HEK293 (cell line): ENCODE data around the gene LRRC43.

Experiments
- CTCF ChIA-PET: fragments of 350-600 bp; formaldehyde crosslinking; extraction: SDS; loops from one replicate; lab custom pipeline; 2021; ENCODE audit warnings: antibody characterized with exemption; lab: Yijun Ruan, JAX
- POLR2A ChIA-PET: fragments of 300-600 bp; formaldehyde crosslinking; extraction: SDS; loops from one replicate; lab custom pipeline; 2020; ENCODE audit warnings: antibody characterized with exemption, inconsistent platforms; lab: Yijun Ruan, JAX
- H3K27ac ChIP-seq: fragments of 200-500 bp; sonication (Bioruptor generic); 2 replicates; pipeline ENCODE4 v1.5.1; 2014; ENCODE audit warnings: low read depth, low read length, control low read depth, inconsistent platforms; ENCODE audit errors: extremely low read depth
- H3K36me3 ChIP-seq, 2 experiments: fragments of 200-500 bp in 1 of 2; sonication (Bioruptor generic) in 1 of 2; 1 replicate in 1 of 2; 2 replicates in 1 of 2; pipeline ENCODE4 v1.5.1; 2014 to 2017; ENCODE audit warnings: inconsistent platforms in 2 of 2, low read length in 2 of 2; ENCODE audit not compliant: control insufficient read depth in 2 of 2, insufficient read depth in 1 of 2
- H3K4me1 ChIP-seq: fragments of 200-500 bp; sonication (Bioruptor generic); 2 replicates; pipeline ENCODE4 v1.5.1; 2014; ENCODE audit warnings: mild to moderate bottlenecking, low read length, inconsistent platforms; ENCODE audit not compliant: control insufficient read depth, insufficient read depth
- H3K4me3 ChIP-seq: 2 replicates; pipeline ENCODE4 v1.5.1; 2011; ENCODE audit warnings: low read depth, mild to moderate bottlenecking, control low read depth, low read length, moderate library complexity
- H3K9me3 ChIP-seq: fragments of 200-500 bp; sonication (Bioruptor generic); 2 replicates; pipeline ENCODE4 v1.5.1; 2014; ENCODE audit warnings: low read depth, low read length, inconsistent platforms; ENCODE audit not compliant: control insufficient read depth, insufficient read depth
- FEZF1 ChIP-seq: fragments of 450-650 bp; formaldehyde crosslinking; IDR thresholded peaks from 2 replicates; pipeline ENCODE4 v1.5.1; 2016; ENCODE audit warnings: missing biosample characterization, missing genetic modification characterization
- GLIS2 ChIP-seq: fragments of 450-650 bp; formaldehyde crosslinking; IDR thresholded peaks from 2 replicates; pipeline ENCODE4 v1.5.1; 2016; ENCODE audit warnings: missing biosample characterization, missing genetic modification characterization
- HIC1 ChIP-seq: fragments of 450-650 bp; formaldehyde crosslinking; IDR thresholded peaks from 2 replicates; pipeline ENCODE4 v1.5.1; 2016; ENCODE audit warnings: missing biosample characterization, missing genetic modification characterization
- HOXA7 ChIP-seq: sonication (generic); formaldehyde crosslinking; IDR thresholded peaks from 2 replicates; pipeline ENCODE4 v1.8.1; 2022; ENCODE audit warnings: missing genetic modification reagents, borderline replicate concordance
- HOXD13 ChIP-seq: sonication (generic); formaldehyde crosslinking; IDR thresholded peaks from 2 replicates; pipeline ENCODE4 v1.8.0; 2022; ENCODE audit warnings: missing genetic modification reagents, borderline replicate concordance
- KLF17 ChIP-seq: fragments of 450-650 bp; formaldehyde crosslinking; IDR thresholded peaks from 2 replicates; pipeline ENCODE4 v1.5.1; 2016; ENCODE audit warnings: missing biosample characterization, missing genetic modification characterization
- KLF9 ChIP-seq: fragments of 450-650 bp; formaldehyde crosslinking; IDR thresholded peaks from 2 replicates; pipeline ENCODE4 v1.5.1; 2016; ENCODE audit warnings: missing biosample characterization, missing genetic modification characterization, low read depth
- MEIS1 ChIP-seq: sonication (generic); formaldehyde crosslinking; IDR thresholded peaks from 2 replicates; pipeline ENCODE4 v1.8.1; 2022; ENCODE audit warnings: missing genetic modification reagents, mild to moderate bottlenecking, borderline replicate concordance
- SP3 ChIP-seq: fragments of 450-650 bp; formaldehyde crosslinking; IDR thresholded peaks from 2 replicates; pipeline ENCODE4 v1.5.1; 2016; ENCODE audit warnings: missing biosample characterization, missing genetic modification characterization
- YY1 ChIP-seq: fragments of 450-650 bp; formaldehyde crosslinking; IDR thresholded peaks from 2 replicates; pipeline ENCODE4 v1.5.1; 2018; ENCODE audit warnings: missing biosample characterization, missing genetic modification characterization
- ZNF121 ChIP-seq: fragments of 450-650 bp; formaldehyde crosslinking; IDR thresholded peaks from 2 replicates; pipeline ENCODE4 v1.5.1; 2016; ENCODE audit warnings: missing biosample characterization, missing genetic modification characterization
- ZNF174 ChIP-seq: fragments of 450-650 bp; formaldehyde crosslinking; IDR thresholded peaks from 2 replicates; pipeline ENCODE4 v1.5.0; 2017; ENCODE audit warnings: missing biosample characterization, mild to moderate bottlenecking, missing genetic modification characterization
- ZNF239 ChIP-seq: fragments of 450-650 bp; formaldehyde crosslinking; IDR thresholded peaks from 2 replicates; pipeline ENCODE4 v1.5.1; 2016; ENCODE audit warnings: missing biosample characterization, missing genetic modification characterization
- ZNF426 ChIP-seq: fragments of 450-650 bp; formaldehyde crosslinking; IDR thresholded peaks from 2 replicates; pipeline ENCODE4 v1.5.1; 2017; ENCODE audit warnings: missing biosample characterization, missing genetic modification characterization, mild to moderate bottlenecking, inconsistent platforms, moderate library complexity
- ZNF654 ChIP-seq: fragments of 450-650 bp; formaldehyde crosslinking; IDR thresholded peaks from 2 replicates; pipeline ENCODE4 v1.5.1; 2016; ENCODE audit warnings: low read depth, missing biosample characterization, missing genetic modification characterization
- ZNF785 ChIP-seq: fragments of 450-650 bp; formaldehyde crosslinking; IDR thresholded peaks from 2 replicates; pipeline ENCODE4 v1.5.1; 2016; ENCODE audit warnings: missing biosample characterization, missing genetic modification characterization
- ZNF843 ChIP-seq: fragments of 450-650 bp; formaldehyde crosslinking; IDR thresholded peaks from 2 replicates; pipeline ENCODE4 v1.5.1; 2016; ENCODE audit warnings: missing biosample characterization, missing genetic modification characterization
- TF ChIP-seq, protein P1 (sequence below): fragments of 450-650 bp; formaldehyde crosslinking; IDR thresholded peaks from 2 replicates; pipeline ENCODE4 v1.5.0; 2017; ENCODE audit warnings: missing biosample characterization, missing genetic modification characterization, borderline replicate concordance
- TF ChIP-seq, protein P2 (sequence below): fragments of 450-650 bp; formaldehyde crosslinking; IDR thresholded peaks from 2 replicates; pipeline ENCODE4 v1.5.1; 2017; ENCODE audit warnings: missing biosample characterization, missing genetic modification characterization
- TF ChIP-seq, protein P3 (sequence below): fragments of 450-650 bp; formaldehyde crosslinking; IDR thresholded peaks from 2 replicates; pipeline ENCODE4 v1.5.1; 2017; ENCODE audit warnings: missing biosample characterization, missing genetic modification characterization
- TF ChIP-seq, protein P4 (sequence below): fragments of 450-650 bp; formaldehyde crosslinking; IDR thresholded peaks from 2 replicates; pipeline ENCODE4 v1.5.1; 2016; ENCODE audit warnings: missing biosample characterization, missing genetic modification characterization, low read depth

LRRC43 gene

GRCh38 chr12:122199484-122200355 is 16.8 kb downstream of the LRRC43 start (continued):
- TF ChIP-seq, protein P1, sequence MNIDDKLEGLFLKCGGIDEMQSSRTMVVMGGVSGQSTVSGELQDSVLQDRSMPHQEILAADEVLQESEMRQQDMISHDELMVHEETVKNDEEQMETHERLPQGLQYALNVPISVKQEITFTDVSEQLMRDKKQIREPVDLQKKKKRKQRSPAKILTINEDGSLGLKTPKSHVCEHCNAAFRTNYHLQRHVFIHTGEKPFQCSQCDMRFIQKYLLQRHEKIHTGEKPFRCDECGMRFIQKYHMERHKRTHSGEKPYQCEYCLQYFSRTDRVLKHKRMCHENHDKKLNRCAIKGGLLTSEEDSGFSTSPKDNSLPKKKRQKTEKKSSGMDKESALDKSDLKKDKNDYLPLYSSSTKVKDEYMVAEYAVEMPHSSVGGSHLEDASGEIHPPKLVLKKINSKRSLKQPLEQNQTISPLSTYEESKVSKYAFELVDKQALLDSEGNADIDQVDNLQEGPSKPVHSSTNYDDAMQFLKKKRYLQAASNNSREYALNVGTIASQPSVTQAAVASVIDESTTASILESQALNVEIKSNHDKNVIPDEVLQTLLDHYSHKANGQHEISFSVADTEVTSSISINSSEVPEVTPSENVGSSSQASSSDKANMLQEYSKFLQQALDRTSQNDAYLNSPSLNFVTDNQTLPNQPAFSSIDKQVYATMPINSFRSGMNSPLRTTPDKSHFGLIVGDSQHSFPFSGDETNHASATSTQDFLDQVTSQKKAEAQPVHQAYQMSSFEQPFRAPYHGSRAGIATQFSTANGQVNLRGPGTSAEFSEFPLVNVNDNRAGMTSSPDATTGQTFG (tag by site-specific recombination): no peak
- TF ChIP-seq ZNF239: no peak
- no peak for TF ChIP-seq GLIS2 (tag by site-specific recombination)
- no peak for TF ChIP-seq HOXD13

DNA sequence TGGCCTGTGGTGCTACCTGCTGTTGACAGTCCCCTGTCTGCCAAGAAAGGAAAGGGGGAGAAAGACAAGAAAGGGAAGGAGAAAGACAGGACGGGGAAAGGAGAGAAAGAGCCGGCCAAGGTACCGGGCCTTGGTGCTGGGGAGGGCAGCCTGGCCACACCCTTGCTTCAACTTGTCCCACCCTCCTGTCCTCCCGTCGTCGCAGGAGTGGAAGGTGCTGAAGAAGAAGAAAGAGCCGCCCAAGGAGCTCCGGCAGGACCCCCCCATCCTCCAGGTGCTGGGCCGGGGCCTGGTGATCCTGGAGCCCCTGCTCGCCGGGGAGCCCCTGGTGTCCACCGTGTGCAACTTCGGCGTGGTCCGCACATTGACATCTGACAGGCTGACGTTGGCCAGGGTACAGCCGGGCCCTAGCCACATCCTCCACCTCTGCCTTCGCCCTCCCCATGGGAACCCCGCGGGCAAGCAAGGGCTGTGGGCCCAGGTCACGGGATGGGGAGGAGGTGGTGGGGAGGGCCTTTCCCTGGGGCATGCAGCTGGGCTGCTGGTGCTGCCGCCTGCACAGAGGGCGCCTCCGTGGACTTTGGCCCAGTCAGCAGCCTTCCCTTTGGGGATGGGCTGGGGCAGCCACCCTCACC is 17.7 kb downstream of the LRRC43 start:
- H3K9me3 ChIP-seq: no peaks in the 10 kb centered on the region
- H3K36me3 ChIP-seq: no peaks in the 10 kb centered on the region
- ChIA-PET CTCF (no interaction called here), POLR2A (interaction anchor here (0.6 kb wide), 1 partner anchor 75 kb away, joined by 3 read pairs; no protein-coding TSS in a partner anchor)
- H3K27ac ChIP-seq: no peak overlapping the region
- no peak overlapping the region for H3K4me3 ChIP-seq
- peaks cover 6% of the 10 kb centered on the region; the same call in 1 of the 2 replicates for H3K4me1 ChIP-seq
- TF ChIP-seq MEIS1 (CRISPR knock-in tag) (no peak), YY1 (no peak), ZNF121 (tag by site-specific recombination) (no peak), ZNF654 (no peak), ZNF239 (no peak), KLF17 (tag by site-specific recombination) (no peak), ZNF426 (tag by site-specific recombination) (no peak), ZNF174 (tag by site-specific recombination) (no peak)

DNA sequence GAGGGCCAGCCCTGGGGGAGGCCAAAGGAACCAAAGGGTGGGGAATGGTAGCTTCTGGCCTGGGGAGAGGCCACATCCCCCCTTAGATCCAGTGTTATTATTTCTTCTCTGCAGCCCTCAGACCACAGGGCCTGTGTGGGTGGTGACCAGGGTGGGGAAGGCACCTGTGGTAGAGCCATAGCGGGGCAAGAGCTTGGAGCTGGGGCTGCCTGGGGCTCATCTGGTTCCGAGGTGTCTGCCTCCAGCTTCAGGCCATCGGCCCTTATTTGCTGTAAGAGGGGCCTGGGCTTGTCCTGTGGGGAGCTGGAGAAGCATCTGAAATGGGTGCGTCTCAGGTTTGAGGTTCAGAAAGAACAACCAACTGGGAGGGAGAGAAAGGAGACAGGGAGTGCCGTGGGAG is 18.5 kb downstream of the LRRC43 start:
- H3K9me3 ChIP-seq: no peaks in the 10 kb centered on the region
- CTCF ChIA-PET: interaction anchor here (0.6 to 0.8 kb wide), 2 partner anchors 11 to 328 kb away, joined by 3 to 4 read pairs; no protein-coding TSS in a partner anchor
- peaks cover 6% of the 10 kb centered on the region; the same call in 1 of the 2 replicates for H3K4me1 ChIP-seq
- POLR2A ChIA-PET: no interaction called here
- no peak overlapping the region for H3K27ac ChIP-seq
- TF ChIP-seq FEZF1 (tag by site-specific recombination) (no peak), ZNF843 (tag by site-specific recombination) (no peak), HIC1 (tag by site-specific recombination) (no peak), HOXA7 (no peak), ZNF654 (no peak), SP3 (no peak), KLF9 (tag by site-specific recombination) (no peak), ZNF785 (tag by site-specific recombination) (no peak)
- TF ChIP-seq, protein P2, sequence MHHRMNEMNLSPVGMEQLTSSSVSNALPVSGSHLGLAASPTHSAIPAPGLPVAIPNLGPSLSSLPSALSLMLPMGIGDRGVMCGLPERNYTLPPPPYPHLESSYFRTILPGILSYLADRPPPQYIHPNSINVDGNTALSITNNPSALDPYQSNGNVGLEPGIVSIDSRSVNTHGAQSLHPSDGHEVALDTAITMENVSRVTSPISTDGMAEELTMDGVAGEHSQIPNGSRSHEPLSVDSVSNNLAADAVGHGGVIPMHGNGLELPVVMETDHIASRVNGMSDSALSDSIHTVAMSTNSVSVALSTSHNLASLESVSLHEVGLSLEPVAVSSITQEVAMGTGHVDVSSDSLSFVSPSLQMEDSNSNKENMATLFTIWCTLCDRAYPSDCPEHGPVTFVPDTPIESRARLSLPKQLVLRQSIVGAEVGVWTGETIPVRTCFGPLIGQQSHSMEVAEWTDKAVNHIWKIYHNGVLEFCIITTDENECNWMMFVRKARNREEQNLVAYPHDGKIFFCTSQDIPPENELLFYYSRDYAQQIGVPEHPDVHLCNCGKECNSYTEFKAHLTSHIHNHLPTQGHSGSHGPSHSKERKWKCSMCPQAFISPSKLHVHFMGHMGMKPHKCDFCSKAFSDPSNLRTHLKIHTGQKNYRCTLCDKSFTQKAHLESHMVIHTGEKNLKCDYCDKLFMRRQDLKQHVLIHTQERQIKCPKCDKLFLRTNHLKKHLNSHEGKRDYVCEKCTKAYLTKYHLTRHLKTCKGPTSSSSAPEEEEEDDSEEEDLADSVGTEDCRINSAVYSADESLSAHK (tag by site-specific recombination): no peak
- TF ChIP-seq, protein P3, sequence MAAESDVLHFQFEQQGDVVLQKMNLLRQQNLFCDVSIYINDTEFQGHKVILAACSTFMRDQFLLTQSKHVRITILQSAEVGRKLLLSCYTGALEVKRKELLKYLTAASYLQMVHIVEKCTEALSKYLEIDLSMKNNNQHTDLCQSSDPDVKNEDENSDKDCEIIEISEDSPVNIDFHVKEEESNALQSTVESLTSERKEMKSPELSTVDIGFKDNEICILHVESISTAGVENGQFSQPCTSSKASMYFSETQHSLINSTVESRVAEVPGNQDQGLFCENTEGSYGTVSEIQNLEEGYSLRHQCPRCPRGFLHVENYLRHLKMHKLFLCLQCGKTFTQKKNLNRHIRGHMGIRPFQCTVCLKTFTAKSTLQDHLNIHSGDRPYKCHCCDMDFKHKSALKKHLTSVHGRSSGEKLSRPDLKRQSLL (tag by site-specific recombination): no peak
- TF ChIP-seq, protein P4, sequence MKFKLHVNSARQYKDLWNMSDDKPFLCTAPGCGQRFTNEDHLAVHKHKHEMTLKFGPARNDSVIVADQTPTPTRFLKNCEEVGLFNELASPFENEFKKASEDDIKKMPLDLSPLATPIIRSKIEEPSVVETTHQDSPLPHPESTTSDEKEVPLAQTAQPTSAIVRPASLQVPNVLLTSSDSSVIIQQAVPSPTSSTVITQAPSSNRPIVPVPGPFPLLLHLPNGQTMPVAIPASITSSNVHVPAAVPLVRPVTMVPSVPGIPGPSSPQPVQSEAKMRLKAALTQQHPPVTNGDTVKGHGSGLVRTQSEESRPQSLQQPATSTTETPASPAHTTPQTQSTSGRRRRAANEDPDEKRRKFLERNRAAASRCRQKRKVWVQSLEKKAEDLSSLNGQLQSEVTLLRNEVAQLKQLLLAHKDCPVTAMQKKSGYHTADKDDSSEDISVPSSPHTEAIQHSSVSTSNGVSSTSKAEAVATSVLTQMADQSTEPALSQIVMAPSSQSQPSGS (tag by site-specific recombination): no peak
- TF ChIP-seq, all 188 proteins: peak for 0
- Histone ChIP-seq H3K4me3 (no peak overlapping the region), H3K36me3 (no peaks in the 10 kb centered on the region)
